ENCODE results near the gene PPARGC1A.

- TF ChIP-seq, protein P1, sequence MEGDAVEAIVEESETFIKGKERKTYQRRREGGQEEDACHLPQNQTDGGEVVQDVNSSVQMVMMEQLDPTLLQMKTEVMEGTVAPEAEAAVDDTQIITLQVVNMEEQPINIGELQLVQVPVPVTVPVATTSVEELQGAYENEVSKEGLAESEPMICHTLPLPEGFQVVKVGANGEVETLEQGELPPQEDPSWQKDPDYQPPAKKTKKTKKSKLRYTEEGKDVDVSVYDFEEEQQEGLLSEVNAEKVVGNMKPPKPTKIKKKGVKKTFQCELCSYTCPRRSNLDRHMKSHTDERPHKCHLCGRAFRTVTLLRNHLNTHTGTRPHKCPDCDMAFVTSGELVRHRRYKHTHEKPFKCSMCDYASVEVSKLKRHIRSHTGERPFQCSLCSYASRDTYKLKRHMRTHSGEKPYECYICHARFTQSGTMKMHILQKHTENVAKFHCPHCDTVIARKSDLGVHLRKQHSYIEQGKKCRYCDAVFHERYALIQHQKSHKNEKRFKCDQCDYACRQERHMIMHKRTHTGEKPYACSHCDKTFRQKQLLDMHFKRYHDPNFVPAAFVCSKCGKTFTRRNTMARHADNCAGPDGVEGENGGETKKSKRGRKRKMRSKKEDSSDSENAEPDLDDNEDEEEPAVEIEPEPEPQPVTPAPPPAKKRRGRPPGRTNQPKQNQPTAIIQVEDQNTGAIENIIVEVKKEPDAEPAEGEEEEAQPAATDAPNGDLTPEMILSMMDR (IDR thresholded peaks at IDR 0.05) = no peak
- TF ChIP-seq ZFX (IDR thresholded peaks at IDR 0.05; ENCODE audit: borderline replicate concordance) = no peak
These were observed 11.5 kb downstream of the PPARGC1A start for GRCh38 chr4:23878246-23878891.

Measured in 22Rv1 (cell line).